ENCODE measurements around the gene CDH13.

The CDH13 gene

DNA sequence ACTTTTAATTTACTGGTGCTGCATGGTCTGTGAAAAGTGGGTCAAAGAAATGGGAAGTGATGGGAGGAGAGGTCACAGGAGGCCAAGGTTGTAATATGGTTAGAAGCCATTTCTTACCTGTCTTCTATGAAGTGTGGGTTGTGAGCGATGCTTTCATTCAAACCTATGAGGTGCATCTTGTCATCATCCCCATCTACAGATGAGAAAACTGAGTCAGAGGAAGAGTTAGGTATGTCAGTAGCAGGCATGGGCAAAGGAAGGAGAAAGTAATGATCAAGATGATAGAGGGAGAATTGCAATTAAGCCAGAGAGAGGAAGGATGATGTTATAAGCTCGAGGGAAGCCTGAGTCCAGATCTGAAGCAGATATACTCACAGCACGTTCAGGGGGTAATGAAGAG, 19.7 kb downstream of the CDH13 start (continued):
- TF ChIP-seq ZFP3 (CRISPR knock-in tag; IDR thresholded peaks at IDR 0.05) (no peak), CSDC2 (CRISPR knock-in tag; IDR thresholded peaks at IDR 0.05) (no peak), ARNTL (CRISPR knock-in tag; IDR thresholded peaks at IDR 0.05; ENCODE audit: borderline replicate concordance, low read depth) (no peak), GLIS3 (CRISPR knock-in tag; IDR thresholded peaks at IDR 0.05) (no peak), ZFP30 (CRISPR knock-in tag; IDR thresholded peaks at IDR 0.05) (no peak), TCF4 (CRISPR knock-in tag; IDR thresholded peaks at IDR 0.05; ENCODE audit: borderline replicate concordance) (no peak), SNAI2 (CRISPR knock-in tag; IDR thresholded peaks at IDR 0.05) (no peak), PPARA (CRISPR knock-in tag; IDR thresholded peaks at IDR 0.05; ENCODE audit: borderline replicate concordance) (no peak), ISL1 (CRISPR knock-in tag; IDR thresholded peaks at IDR 0.05) (no peak), RARB (CRISPR knock-in tag; IDR thresholded peaks at IDR 0.05) (no peak)

DNA sequence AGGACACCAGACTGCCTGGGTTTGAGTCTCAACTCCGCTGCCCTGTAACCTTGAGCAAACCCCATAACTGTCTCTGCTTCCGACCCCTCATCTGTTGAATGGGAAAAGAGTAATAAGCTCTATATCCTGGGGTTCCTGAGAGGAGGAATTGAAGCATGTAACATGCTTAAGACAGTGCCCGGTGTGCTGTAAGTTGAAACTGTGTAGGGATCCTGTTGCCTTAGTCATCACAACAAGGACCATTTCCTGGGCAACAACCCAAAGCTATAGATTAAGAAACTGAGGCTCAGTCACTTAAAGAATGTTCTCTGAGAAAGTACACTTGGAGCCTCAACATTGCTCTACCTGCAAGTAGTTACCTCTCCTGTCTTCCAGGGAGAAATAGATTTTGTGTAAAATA, 23.0 kb downstream of the CDH13 start:
- TF ChIP-seq SNAI2 (CRISPR knock-in tag; IDR thresholded peaks at IDR 0.05) (no peak), ISL1 (CRISPR knock-in tag; IDR thresholded peaks at IDR 0.05) (no peak), ZC3H10 (CRISPR knock-in tag; IDR thresholded peaks at IDR 0.05) (no peak), ARNTL (CRISPR knock-in tag; IDR thresholded peaks at IDR 0.05; ENCODE audit: borderline replicate concordance, low read depth) (no peak), GLIS3 (CRISPR knock-in tag; IDR thresholded peaks at IDR 0.05) (no peak), RARB (CRISPR knock-in tag; IDR thresholded peaks at IDR 0.05) (no peak), ZNF8 (CRISPR knock-in tag; IDR thresholded peaks at IDR 0.05) (no peak), CSDC2 (CRISPR knock-in tag; IDR thresholded peaks at IDR 0.05) (no peak), PPARA (CRISPR knock-in tag; IDR thresholded peaks at IDR 0.05; ENCODE audit: borderline replicate concordance) (no peak)
- TF ChIP-seq, protein P1, sequence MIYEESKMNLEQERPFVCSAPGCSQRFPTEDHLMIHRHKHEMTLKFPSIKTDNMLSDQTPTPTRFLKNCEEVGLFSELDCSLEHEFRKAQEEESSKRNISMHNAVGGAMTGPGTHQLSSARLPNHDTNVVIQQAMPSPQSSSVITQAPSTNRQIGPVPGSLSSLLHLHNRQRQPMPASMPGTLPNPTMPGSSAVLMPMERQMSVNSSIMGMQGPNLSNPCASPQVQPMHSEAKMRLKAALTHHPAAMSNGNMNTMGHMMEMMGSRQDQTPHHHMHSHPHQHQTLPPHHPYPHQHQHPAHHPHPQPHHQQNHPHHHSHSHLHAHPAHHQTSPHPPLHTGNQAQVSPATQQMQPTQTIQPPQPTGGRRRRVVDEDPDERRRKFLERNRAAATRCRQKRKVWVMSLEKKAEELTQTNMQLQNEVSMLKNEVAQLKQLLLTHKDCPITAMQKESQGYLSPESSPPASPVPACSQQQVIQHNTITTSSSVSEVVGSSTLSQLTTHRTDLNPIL (CRISPR knock-in tag; IDR thresholded peaks at IDR 0.05; ENCODE audit: low read depth): no peak
- TF ChIP-seq, protein P2, sequence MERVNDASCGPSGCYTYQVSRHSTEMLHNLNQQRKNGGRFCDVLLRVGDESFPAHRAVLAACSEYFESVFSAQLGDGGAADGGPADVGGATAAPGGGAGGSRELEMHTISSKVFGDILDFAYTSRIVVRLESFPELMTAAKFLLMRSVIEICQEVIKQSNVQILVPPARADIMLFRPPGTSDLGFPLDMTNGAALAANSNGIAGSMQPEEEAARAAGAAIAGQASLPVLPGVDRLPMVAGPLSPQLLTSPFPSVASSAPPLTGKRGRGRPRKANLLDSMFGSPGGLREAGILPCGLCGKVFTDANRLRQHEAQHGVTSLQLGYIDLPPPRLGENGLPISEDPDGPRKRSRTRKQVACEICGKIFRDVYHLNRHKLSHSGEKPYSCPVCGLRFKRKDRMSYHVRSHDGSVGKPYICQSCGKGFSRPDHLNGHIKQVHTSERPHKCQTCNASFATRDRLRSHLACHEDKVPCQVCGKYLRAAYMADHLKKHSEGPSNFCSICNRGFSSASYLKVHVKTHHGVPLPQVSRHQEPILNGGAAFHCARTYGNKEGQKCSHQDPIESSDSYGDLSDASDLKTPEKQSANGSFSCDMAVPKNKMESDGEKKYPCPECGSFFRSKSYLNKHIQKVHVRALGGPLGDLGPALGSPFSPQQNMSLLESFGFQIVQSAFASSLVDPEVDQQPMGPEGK (CRISPR knock-in tag; IDR thresholded peaks at IDR 0.05; ENCODE audit: borderline replicate concordance): no peak
- no peak for ATAC-seq

DNA sequence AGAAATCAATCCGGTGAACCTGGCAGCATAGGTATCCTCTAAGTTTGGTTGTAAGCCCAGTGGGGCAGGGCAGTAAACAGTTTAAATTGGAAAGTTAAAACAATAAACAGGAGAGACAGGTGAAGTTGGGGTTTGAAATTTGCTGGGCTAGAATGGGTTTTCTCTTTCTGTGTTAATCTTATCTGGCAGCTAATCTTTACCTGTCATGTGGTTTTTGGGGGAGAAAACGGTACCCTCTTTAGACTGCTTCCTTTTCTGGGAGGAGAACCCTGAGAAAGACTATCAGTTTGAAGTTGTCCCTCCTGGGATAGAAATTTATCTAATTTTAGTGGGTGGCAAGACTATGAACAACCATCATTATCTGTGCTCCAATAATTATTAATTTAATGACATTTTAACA, 24.0 kb downstream of the CDH13 start:
- TF ChIP-seq TOX (CRISPR knock-in tag; IDR thresholded peaks at IDR 0.05; ENCODE audit: borderline replicate concordance) (no peak), ZFP30 (CRISPR knock-in tag; IDR thresholded peaks at IDR 0.05) (no peak), ZNF565 (CRISPR knock-in tag; conservative IDR thresholded peaks at IDR 0.05; ENCODE audit: low read depth) (no peak), CSDC2 (CRISPR knock-in tag; IDR thresholded peaks at IDR 0.05) (no peak), ZC3H10 (CRISPR knock-in tag; IDR thresholded peaks at IDR 0.05) (no peak), PPARA (CRISPR knock-in tag; IDR thresholded peaks at IDR 0.05; ENCODE audit: borderline replicate concordance) (no peak), ESRRG (CRISPR knock-in tag; IDR thresholded peaks at IDR 0.05) (no peak), BACH2 (CRISPR knock-in tag; IDR thresholded peaks at IDR 0.05; ENCODE audit: borderline replicate concordance) (no peak), ZNF70 (CRISPR knock-in tag; IDR thresholded peaks at IDR 0.05) (no peak), GLIS3 (CRISPR knock-in tag; IDR thresholded peaks at IDR 0.05) (no peak), ZFP3 (CRISPR knock-in tag; IDR thresholded peaks at IDR 0.05) (no peak), ARNTL (CRISPR knock-in tag; IDR thresholded peaks at IDR 0.05; ENCODE audit: borderline replicate concordance, low read depth) (no peak), ISL1 (CRISPR knock-in tag; IDR thresholded peaks at IDR 0.05) (no peak)
- TF ChIP-seq, protein P3, sequence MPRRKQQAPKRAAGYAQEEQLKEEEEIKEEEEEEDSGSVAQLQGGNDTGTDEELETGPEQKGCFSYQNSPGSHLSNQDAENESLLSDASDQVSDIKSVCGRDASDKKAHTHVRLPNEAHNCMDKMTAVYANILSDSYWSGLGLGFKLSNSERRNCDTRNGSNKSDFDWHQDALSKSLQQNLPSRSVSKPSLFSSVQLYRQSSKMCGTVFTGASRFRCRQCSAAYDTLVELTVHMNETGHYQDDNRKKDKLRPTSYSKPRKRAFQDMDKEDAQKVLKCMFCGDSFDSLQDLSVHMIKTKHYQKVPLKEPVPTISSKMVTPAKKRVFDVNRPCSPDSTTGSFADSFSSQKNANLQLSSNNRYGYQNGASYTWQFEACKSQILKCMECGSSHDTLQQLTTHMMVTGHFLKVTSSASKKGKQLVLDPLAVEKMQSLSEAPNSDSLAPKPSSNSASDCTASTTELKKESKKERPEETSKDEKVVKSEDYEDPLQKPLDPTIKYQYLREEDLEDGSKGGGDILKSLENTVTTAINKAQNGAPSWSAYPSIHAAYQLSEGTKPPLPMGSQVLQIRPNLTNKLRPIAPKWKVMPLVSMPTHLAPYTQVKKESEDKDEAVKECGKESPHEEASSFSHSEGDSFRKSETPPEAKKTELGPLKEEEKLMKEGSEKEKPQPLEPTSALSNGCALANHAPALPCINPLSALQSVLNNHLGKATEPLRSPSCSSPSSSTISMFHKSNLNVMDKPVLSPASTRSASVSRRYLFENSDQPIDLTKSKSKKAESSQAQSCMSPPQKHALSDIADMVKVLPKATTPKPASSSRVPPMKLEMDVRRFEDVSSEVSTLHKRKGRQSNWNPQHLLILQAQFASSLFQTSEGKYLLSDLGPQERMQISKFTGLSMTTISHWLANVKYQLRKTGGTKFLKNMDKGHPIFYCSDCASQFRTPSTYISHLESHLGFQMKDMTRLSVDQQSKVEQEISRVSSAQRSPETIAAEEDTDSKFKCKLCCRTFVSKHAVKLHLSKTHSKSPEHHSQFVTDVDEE (CRISPR knock-in tag; IDR thresholded peaks at IDR 0.05): no peak
- TF ChIP-seq, protein P1 (CRISPR knock-in tag; IDR thresholded peaks at IDR 0.05; ENCODE audit: low read depth): no peak
- TF ChIP-seq, protein P4, sequence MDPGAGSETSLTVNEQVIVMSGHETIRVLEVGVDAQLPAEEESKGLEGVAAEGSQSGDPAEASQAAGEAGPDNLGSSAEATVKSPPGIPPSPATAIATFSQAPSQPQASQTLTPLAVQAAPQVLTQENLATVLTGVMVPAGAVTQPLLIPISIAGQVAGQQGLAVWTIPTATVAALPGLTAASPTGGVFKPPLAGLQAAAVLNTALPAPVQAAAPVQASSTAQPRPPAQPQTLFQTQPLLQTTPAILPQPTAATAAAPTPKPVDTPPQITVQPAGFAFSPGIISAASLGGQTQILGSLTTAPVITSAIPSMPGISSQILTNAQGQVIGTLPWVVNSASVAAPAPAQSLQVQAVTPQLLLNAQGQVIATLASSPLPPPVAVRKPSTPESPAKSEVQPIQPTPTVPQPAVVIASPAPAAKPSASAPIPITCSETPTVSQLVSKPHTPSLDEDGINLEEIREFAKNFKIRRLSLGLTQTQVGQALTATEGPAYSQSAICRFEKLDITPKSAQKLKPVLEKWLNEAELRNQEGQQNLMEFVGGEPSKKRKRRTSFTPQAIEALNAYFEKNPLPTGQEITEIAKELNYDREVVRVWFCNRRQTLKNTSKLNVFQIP (CRISPR knock-in tag; IDR thresholded peaks at IDR 0.05; ENCODE audit: borderline replicate concordance, low read depth): no peak
- TF ChIP-seq, protein P5, sequence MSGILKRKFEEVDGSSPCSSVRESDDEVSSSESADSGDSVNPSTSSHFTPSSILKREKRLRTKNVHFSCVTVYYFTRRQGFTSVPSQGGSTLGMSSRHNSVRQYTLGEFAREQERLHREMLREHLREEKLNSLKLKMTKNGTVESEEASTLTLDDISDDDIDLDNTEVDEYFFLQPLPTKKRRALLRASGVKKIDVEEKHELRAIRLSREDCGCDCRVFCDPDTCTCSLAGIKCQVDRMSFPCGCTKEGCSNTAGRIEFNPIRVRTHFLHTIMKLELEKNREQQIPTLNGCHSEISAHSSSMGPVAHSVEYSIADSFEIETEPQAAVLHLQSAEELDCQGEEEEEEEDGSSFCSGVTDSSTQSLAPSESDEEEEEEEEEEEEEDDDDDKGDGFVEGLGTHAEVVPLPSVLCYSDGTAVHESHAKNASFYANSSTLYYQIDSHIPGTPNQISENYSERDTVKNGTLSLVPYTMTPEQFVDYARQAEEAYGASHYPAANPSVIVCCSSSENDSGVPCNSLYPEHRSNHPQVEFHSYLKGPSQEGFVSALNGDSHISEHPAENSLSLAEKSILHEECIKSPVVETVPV (CRISPR knock-in tag; IDR thresholded peaks at IDR 0.05): no peak
- TF ChIP-seq, protein P2 (CRISPR knock-in tag; IDR thresholded peaks at IDR 0.05; ENCODE audit: borderline replicate concordance): no peak

More for the DNA sequence above, 24.0 kb downstream of the CDH13 start:
- ATAC-seq: no peak

Measured in SK-N-SH treated with all-trans-retinoic acid at 6 μM for 48 hours (cell line).